HepG2 (cell line): Measurements from ENCODE around the gene RRP9. TPM values are rescaled to one million over a fixed set of nuclear protein-coding genes. Genes with fewer than 3 reads are reported as not detected.

Experiments used
- IRX3 ChIP-seq: sonication (generic); formaldehyde crosslinking; IDR thresholded peaks from 2 replicates; pipeline ENCODE4 v1.8.1; 2023; ENCODE audit warnings: mild to moderate bottlenecking, low read depth, missing genetic modification reagents, borderline replicate concordance
- PHF8 ChIP-seq: sonication (generic); formaldehyde crosslinking; IDR thresholded peaks from 2 replicates; pipeline ENCODE4 v1.5.0; 2020; ENCODE audit warnings: missing genetic modification reagents
- RBM39 ChIP-seq: fragments of 200-400 bp; formaldehyde crosslinking; IDR thresholded peaks from one replicate; pipeline ENCODE4 v1.6.1; 2018; ENCODE audit warnings: antibody characterized with exemption, mild to moderate bottlenecking, low read depth, low read length; ENCODE audit not compliant: poor library complexity, severe bottlenecking
- SMAD9 ChIP-seq: sonication (generic); formaldehyde crosslinking; IDR thresholded peaks from 2 replicates; pipeline ENCODE4 v1.5.1; 2020; ENCODE audit warnings: mild to moderate bottlenecking, missing genetic modification reagents
- USF2 ChIP-seq, 2 experiments: sonication (generic) in 1 of 2; formaldehyde crosslinking in 1 of 2; IDR thresholded peaks; 2 replicates each; pipeline versions ENCODE4 v1.5.1 to v1.6.1; 2011 to 2020; ENCODE audit warnings: borderline replicate concordance in 1 of 2, low read depth in 1 of 2, low read length in 1 of 2, mild to moderate bottlenecking in 1 of 2, missing genetic modification reagents in 1 of 2, moderate library complexity in 1 of 2
- ZHX2 ChIP-seq, 2 experiments: sonication (generic) in 1 of 2; formaldehyde crosslinking in 1 of 2; IDR thresholded peaks; 2 replicates each; pipeline versions ENCODE4 v1.6.1 to v1.9.0; 2014 to 2022; ENCODE audit warnings: antibody characterized with exemption in 1 of 2, borderline replicate concordance in 1 of 2, inconsistent platforms in 1 of 2, low read depth in 1 of 2, missing genetic modification reagents in 1 of 2
- ZNF143 ChIP-seq: sonication (generic); formaldehyde crosslinking; IDR thresholded peaks from 2 replicates; pipeline ENCODE4 v1.4.0; 2020; ENCODE audit warnings: missing genetic modification reagents
- ZNF20 ChIP-seq: sonication (generic); formaldehyde crosslinking; IDR thresholded peaks from 2 replicates; pipeline ENCODE4 v1.4.0; 2020; ENCODE audit warnings: mild to moderate bottlenecking, moderate library complexity, missing genetic modification reagents
- ZNF574 ChIP-seq: sonication (generic); formaldehyde crosslinking; IDR thresholded peaks from 2 replicates; pipeline ENCODE4 v1.4.0; 2020; ENCODE audit warnings: missing genetic modification reagents
- ZNF660 ChIP-seq: sonication (generic); formaldehyde crosslinking; IDR thresholded peaks from 2 replicates; pipeline ENCODE4 v1.5.1; 2020; ENCODE audit warnings: mild to moderate bottlenecking, low read depth, missing genetic modification reagents, borderline replicate concordance
- polyA plus RNA-seq, 8 experiments: library from polyadenylated mRNA; depleted of rRNA in 3 of 8; stranded (reverse) in 7 of 8; unstranded in 1 of 8; fragments of >200 nt; fragmentation: Illumina TruSeq in 4 of 8; extraction: Trizol in 4 of 8; gene quantifications; 2 replicates each; pipeline versions ENCODE4 v1.2.1 to v1.2.3, GENCODE V29; 2011 to 2016; ENCODE audit warnings: low read depth in 4 of 8, missing spikeins in 1 of 8, mixed read lengths in 1 of 8; ENCODE audit not compliant: insufficient read depth in 1 of 8
- total RNA-seq, 5 experiments: library from RNA; depleted of rRNA; stranded (reverse); fragments of >200 nt; fragmentation: Illumina TruSeq; extraction: Trizol; gene quantifications; 2 replicates each; pipeline ENCODE4 v1.2.3, GENCODE V29; 2016; ENCODE audit warnings: low read depth in 1 of 5

Gene RRP9
- total and polyA plus RNA-seq, 2 of the 13 experiments (the other 11 are each of a cell fraction or from before 2014, with no cell fraction given), result 14.8 to 44.0 TPM

- TF ChIP-seq ZNF574 (CRISPR knock-in tag) (0 out of 2 replicates have a peak, but pooled peaks have one; percentile 27), ZNF143 (CRISPR knock-in tag) (no peak), IRX3 (CRISPR knock-in tag) (no peak), USF2 (IDR thresholded peaks at IDR 0.05; ENCODE audit: low read depth, low read length) (no peak), USF2 (CRISPR knock-in tag; IDR thresholded peaks at IDR 0.05; ENCODE audit: borderline replicate concordance) (no peak), ZNF20 (CRISPR knock-in tag) (0 out of 2 replicates have a peak, but pooled peaks have one; percentile 47), SMAD9 (no peak), ZHX2 (IDR thresholded peaks at IDR 0.05; ENCODE audit: low read depth) (no peak), ZHX2 (CRISPR knock-in tag; IDR thresholded peaks at IDR 0.05; ENCODE audit: borderline replicate concordance) (no peak; the same call in 1 of the 2 replicates), RBM39 (no peak), ZNF660 (CRISPR knock-in tag) (no peak), PHF8 (CRISPR knock-in tag) (peak; percentile 60; the same call in 1 of the 2 replicates)
Measured at GRCh38 chr3:51974963-51975851, 33.5 kb upstream of the RRP9 start, which contains the start of gene ABHD14A (continued).
